Body of pancreas (tissue), 4 donors: Measurements from ENCODE around the gene DHX34.

Source experiments
- CTCF ChIP-seq, 7 experiments: fragments of 450-650 bp in 4 of 7; fragments of 200-600 bp in 3 of 7; sonication (generic) in 3 of 7; IDR thresholded peaks; one replicate each; pipeline ENCODE4 v1.5.1; 2016 to 2019; ENCODE audit warnings: antibody characterized with exemption in 7 of 7
- POLR2A ChIP-seq, 3 donors: fragments of 450-650 bp; IDR thresholded peaks; one replicate each; pipeline ENCODE4 v1.6.1; 2016; ENCODE audit warnings: antibody characterized with exemption in 3 of 3, mild to moderate bottlenecking in 2 of 3

- TF ChIP-seq POLR2A (IDR thresholded peaks at IDR 0.05) (no peak), CTCF (IDR thresholded peaks at IDR 0.05) (no peak)
Measured at GRCh38 chr19:47319923-47320871, 28.9 kb upstream of the DHX34 start.
